Measurements from ENCODE around the gene CCDC57. TPM values are rescaled to one million over a fixed set of nuclear protein-coding genes. Genes with fewer than 3 reads are reported as not detected.
"Not testable (repeated sequence)": the region's sequence is repeated elsewhere in the genome, so short reads cannot be mapped to it uniquely, and the experiment has no call there.

CCDC57 gene
- total RNA-seq, 1 donor from 2014 or later: 32.8 TPM

DNA sequence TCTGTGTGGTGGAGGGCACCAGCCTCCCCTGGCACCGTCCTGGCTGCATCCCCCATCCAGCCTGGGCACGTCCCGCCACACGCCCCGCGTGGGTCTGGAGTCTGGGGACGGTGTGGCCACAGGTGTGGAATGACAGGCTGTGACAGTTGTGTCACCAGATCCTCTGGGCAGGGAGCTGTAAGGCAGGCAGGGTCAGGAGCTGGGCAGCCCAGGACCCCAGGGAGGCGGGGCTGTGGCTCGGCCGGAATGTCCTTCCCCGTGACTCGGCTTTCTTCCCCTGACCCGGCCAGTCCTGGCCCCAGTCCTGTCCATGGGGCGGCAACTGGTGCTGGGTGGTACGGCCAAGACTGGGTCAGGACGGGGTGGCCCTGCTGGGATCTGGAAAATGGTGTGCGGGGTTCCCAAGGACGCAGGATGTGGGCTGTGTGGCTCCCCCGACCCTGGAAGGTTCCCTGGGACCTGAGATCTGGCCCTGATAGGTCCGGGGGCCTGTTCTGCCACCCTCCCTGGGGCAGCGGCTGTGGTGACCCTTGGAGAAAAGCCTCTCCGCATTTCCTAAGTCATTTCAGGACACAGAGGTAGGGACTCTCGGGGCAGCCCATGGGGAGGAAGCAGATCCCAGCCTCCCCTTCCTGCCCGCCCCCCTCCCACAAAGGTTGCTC lies 12.9 kb upstream of the CCDC57 start:
- no peak for ATAC-seq

DNA sequence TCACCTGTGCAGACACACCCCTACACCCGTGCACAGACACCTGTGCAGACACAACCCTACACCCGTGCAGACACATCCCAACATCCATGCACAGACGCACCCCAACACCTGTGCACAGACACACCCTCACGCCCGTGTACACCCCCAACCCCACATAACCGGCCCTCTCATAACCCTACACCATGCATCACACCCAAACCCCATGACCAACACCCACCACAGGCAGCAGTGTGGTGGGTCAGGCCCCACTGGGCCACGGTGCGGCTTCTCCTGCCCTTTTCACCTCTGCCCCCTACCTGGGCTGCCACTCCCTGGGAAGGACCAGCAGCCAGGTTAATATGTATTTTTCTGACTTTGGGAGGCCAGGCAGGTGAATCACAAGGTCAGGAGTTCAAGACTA lies 12.0 kb upstream of the CCDC57 start:
- ATAC-seq (no peak), DNase-seq (ENCODE audit: low spot score) (no peak)

More for the DNA sequence above, 12.9 kb upstream of the CCDC57 start:
- DNase-seq (ENCODE audit: low spot score): no peak

DNA sequence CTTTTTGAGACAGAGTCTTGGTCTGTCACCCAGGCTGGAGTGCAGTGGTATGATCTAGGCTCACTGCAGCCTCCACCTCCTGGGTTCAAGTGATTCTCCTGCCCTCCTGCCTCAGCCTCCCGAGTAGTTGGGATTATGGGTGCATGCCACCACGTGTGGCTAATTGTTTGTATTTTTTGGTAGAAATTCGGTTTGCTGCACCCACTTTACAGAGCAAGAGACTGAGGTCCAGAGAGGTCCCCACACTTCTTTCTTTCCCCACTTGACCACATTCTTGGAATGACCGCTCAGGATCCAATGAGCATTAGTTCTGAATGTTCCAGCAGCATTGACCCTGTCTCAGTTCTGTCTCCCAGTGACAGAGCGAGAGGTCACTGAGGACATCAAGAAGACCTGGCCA lies 10.9 kb upstream of the CCDC57 start:
- ATAC-seq (no peak), DNase-seq (ENCODE audit: low spot score) (no peak)

DNA sequence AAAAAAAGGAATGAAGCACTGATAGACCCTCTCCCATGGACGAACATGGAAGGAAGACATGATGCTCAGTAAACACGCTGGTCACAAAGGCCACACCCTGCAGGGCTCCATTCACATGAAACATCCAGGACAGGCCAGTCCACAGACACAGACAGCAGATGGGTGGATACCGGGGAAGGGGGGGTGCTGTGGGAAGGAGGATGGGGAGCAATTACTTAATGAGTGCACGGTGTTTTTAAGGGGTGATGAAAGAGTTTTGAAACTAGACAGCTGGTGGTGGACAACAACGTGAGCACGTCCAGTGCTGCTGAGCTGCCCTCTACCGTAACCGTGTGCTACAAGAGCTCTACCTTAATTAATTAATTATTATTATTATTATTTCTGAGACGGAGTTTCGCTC lies 10.2 kb upstream of the CCDC57 start:
- ATAC-seq: no peak
- DNase-seq (ENCODE audit: low spot score): no peak

DNA sequence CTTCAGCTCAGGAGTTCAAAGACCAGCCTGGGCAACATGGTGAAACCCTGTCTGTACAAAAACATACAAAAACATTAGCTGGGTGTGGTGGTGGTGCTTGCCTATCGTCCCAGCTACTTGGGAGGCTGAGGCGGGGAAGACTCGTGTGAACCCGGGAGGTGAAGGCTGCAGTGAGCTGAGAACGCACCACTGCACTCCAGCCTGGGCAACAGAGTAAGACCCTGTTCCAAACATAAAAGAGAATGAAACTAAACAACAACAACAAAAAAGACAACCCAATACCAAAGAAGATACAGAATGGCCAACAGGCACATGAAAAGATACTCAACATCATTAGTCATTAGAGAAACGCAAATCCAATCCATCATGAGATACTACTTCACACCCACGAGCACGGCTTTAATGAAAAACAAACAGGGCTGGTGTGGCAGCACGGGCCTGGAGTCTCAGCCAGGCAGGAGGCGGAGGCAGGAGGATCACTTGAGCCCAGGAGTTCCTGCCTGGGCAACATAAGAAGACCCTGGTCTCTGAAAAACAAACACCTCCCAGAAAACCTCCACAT lies 8.8 kb upstream of the CCDC57 start:
- ATAC-seq (no peak), DNase-seq (ENCODE audit: low spot score) (no peak)

DNA sequence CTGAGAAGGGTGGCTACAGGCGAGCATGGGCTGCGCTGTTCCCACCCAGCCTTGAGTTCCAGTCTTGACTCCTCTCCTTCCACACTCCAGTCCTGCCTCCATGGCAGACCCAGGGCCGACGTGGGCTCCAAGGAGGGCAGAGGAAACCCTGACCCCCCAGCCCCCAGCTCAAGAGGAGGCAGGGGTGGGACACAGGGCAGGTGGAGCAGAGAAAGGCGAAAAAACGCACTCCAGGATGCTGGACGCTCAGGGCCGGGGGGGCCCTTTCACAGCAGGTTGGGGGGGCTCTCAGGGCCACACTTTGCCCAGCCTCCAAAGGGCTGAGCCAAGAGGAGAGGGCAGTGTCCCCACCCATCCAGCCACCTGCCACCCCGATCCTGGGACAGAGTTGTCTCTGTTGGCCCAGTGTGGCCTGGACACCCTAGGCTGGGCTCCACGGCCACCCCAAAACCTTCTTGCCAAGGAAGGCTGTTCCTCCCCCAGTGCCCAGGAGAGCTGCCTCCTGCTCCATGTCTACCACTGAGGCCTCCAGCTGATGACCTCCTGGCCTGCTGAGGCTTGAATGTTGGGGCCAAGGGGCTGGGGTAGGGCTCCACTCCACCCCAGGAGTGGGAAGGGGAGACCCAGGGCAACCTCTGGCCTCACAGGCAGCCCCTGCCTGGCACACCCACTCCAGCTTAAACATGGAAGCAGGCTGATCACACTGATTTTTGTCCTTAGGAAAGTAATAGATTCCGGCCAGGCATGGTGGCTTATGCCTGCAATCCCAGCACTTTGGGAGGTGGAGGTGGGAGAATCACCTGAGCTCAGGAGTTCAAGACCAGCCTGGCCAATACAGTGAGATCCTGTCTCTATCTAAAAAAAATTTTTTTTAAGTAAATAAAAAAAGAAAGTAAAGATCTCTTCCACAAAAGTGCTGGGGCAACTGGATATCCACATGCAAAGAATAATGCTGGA lies 7.4 kb upstream of the CCDC57 start:
- DNase-seq (ENCODE audit: low spot score): no peak
- no peak for ATAC-seq

DNA sequence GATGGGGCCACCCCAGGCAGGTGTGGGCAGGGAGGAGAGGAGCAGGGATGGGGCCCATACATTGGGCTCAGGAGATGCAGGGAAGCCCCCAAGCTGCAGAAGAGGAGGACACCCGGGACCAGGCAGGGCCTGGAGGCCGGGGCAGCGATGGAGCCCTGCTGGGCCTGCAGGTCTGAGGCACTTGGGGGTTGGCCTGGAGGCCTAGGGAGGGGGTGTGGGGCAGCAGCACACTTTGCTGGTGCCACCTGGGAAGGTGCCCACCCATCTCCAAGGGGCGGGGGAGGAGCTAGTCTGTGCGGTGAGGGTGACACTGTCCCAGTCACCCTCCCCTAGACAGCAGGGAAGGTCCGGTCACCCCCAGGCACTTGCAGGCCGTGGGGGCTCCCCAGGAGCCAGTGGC lies 6.4 kb upstream of the CCDC57 start:
- ATAC-seq: no peak
- DNase-seq (ENCODE audit: low spot score): no peak

DNA sequence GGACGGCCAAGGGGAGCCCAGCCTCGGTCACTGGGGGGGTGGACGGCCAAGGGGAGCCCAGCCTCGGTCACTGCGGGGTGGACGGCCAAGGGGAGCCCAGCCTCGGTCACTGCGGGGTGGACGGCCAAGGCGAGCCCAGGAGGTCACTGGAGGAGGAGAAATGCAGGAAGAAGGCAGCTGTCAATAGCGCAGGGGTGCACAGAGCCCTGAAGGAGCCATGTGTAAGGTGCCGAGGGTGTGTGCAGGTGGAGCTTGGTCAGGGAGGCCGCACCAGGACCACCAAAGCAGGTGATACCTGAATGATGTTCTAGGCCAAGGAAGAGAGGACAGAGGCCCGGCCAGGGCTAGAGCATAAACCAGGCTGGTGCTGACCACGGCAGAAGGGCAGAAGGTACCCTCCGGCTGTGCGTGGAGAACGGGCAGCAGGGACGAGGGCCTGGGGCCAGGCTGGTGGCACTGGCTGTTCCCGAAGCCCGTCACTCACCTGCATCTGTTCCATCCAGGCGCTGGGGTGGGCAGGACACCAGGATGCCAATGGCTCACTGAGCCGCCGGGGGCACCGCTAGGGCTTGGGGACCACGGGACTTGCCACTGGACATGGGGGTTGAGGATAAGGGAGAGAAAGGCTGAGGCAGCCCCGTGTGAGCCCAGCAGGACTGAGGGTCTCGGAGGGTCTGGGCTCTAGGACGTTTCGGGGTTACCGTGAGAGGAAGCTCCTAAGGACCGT lies 5.9 kb upstream of the CCDC57 start:
- ATAC-seq (no peak), DNase-seq (ENCODE audit: low spot score) (no peak)

DNA sequence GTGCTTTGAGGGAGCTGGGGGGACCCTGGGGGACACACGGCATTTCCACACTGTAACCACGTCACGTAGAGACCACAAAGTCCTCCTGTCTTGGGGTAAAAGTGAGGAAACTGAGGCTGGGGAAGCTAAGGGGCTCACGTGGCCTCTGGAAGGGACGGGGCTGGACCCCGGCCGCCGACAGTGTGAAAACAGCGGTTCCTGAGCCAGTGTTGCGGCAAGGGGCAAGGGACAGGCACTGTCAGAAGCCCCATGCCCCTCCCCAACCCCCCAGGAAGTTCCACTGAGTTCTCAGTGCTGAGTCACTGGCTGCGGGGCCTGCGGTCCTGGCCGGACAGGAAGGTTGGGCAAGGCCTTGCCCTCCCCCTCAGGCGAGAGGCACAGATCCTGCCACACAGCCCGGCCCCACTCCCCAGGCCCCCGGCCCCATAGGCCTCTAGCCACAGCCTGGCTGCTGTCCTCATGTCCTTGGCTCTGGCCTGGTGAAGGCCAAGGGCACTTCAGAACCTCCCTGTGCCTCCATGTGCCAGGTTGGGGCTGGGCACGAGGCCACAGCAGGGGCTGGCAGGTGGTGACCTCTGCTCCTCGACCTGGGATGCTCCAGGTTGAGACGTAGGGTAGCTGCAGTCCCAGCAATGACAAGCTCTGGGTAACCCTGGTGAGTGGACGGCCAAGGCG lies 5.0 kb upstream of the CCDC57 start:
- DNase-seq (ENCODE audit: low spot score): peak; percentile 72

DNA sequence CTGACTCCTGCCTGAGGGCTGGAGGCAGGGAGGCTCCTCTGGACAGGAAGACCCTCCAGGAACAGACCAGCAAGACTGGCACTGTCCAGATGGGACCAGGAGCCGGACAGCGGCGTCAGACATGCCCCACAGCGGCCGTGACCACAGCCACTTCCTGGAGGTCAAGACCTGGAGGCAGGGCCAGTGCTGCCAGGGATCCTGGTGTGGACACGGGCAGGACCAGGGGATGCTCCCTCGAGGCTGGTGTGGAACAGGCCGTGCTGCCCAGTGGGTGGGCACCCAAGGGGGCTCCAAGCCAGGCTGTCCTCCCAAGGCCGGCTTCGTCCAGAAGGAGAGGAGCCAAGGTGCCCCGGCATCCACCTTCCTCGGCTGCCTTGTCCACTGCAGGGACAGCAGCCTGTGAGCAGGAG lies 4.5 kb upstream of the CCDC57 start:
- DNase-seq (ENCODE audit: low spot score) (peak; percentile 66), ATAC-seq (no peak)

More for the DNA sequence above, 5.0 kb upstream of the CCDC57 start:
- ATAC-seq: peak; percentile 16

DNA sequence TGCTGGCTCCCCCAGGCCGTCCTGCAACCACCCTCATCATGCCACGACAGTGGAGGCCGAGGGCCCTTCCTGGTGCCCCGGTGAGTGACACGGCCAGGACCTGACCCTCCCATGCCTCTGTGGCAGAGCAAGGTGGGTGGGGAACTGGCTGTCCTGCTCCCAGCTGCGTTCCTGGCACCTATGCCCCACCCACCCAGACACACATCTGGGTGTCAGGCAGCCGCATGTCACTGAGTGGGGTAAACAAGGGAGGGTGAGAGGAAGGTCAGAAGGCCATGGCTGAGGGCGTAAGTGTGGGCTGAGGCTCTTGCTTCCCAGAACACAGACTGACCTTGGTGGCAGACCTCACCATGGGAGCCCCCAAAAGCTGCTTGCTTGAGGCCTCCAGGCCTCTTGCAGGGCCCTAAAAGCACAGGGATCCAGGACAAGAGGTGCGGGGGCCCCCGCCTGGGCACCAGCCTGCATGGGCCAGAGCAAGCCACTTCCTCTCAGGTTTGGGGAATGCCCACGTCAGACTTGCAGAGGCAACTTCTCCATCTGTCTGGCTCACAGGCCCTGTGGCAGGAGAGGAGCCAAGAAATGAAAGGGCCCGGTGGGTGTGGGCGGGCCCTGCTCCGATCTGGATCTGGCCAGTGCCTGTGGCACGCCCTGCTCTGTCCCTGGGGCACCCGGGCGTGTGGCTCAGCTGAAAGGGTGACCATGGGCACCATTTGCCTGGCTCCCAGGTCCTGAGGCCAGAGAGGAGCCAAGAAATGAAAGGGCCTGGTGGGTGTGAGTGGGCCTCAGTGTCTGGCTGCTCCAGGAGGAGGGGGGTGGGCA lies 3.9 kb upstream of the CCDC57 start:
- ATAC-seq (peak; percentile 47), DNase-seq (ENCODE audit: low spot score) (peak; percentile 70)

DNA sequence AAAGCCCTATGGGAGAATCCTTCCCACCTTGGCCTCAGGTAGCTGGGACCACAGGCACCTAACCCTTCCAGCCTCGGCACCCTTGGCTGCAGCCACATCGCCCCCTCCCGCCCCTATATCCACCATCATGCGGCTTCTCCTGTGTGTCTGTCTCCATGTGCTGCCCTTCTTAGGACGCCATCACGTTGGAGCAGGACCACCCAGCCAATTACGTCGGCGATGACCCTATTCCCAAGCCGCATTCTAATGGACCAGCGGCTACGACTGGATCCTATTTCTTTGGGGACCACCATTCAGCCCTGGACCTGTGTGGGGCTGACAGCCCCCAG lies 3.3 kb upstream of the CCDC57 start:
- ATAC-seq (no peak), DNase-seq (ENCODE audit: low spot score) (no peak)

DNA sequence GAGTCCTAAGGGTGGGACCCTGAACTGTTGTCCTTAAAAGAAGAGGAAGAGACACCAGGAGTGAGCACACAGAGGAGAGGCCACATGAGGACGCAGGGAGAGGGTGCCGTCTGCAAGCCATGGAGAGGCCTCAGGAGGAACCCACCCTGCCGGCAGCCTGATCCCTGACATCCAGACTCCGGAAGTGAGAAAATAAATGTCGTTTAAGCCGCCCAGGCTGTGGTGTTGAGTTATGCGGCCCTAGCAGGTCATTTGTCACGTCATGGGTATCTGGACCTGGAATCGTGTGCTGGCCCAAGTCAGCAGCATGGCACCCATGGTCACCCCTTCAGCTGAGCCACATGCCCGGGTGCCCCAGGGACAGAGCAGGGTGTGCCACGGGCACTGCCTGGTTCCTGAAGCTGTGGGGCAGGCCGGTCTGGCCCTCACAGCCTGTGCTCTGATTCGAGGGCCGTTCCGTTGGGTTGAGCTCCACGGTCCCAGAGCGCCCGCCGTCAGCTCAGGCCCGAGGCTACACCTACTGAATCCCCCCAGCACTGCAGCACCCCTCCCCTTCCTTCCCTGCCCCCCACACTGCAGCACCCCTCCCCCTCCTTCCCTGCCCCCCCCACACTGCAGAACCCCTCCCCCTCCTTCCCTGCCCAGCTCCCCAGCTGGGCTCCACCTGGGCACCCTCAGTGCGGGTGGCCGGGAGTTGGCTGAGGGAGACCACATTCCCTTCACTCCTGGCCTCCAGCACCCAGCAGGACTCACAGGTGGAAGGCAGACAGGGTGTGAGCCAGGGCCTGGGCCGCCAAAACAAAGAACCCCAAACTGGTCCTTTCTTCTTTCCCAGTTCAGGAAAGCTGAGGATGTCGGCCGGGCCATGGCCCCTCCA lies 2.7 kb upstream of the CCDC57 start:
- DNase-seq (ENCODE audit: low spot score) (no peak), ATAC-seq (no peak)

DNA sequence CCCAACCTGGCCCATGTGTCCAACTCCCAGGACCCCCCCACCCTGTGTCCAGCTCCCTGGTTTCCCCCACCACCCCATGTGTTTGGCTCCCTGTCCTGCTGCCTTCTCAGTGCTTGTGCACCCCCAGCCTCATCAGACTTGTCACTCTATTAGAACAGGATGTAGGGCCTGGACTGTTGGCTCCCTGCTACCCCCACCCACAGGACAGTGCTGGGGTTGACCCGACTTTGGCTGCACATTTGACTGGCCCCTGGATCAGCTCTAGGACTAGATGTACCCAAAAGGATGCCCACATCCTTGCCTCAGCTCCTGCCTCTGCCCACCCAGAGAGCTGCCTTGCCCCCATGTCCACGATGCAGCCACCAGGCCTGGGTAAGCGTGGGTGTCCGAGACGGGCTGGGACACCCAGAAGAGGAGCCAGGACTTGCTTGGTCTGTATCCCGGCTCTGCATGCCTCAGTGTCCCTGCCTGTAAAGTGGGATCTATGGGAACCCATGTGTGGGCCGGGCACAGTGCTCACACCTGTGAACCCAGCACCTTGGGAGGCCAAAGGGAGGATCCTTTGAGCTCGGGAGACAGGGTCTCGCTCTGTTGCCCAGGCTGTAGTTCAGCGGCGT lies 1.5 kb upstream of the CCDC57 start:
- ATAC-seq (no peak), DNase-seq (ENCODE audit: low spot score) (no peak)

DNA sequence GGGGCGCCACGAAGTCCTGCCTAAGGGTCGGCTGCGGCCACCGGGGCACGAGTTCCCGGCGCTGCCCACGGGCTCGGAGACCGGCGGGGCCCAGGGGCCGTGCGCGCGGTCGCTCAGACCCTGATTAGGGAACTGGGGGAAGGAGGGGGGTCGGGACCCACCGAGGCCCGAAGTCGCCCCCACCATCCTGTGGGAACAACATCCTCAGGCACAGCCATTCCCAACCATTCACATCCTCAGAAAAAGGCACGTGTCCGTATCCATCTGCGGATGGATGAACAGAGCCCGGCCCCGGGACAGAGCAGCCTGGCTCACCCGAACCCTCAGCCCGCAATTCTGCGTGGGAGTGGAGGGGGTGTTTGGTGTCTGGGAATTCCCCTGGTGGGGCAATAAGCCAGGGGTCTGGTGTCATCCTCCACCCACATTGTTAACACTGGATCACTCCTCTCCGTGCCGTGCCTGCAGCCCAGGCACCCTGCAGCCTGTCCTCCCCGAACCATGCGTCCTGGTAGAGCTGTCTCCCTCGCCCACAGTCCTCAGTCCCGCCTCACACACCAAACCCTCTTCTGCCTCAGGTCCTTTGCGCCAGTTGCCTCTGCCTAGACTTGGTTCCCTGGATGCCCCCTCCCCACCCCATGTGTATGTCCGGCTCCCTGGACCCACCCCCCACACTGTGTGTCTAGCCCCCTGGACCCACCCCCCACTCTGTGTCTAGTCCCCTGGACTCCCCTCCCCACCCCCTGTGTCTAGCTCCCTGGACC lies 789 bp upstream of the CCDC57 start:
- DNase-seq (ENCODE audit: low spot score): peak; percentile 53

DNA sequence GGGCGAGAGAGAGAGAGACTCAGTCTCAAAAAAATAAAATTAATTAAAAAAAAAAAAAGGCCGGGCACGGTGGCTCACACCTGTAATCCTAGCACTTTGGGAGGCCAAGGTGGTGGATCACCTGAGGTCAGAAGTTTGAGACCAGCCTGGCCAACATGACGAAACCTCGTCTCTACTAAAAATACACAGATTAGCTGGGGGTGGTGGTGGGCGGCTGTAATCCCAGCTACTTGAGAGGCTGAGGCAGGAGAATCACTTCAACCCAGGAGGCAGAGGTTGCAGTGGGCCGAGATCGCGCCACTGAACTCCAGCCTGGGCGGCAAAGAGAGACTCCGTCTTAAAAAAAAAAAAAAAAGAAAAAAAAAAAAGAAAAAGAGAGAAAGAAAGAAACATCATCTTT lies 2.0 kb downstream of the CCDC57 start:
- DNase-seq (ENCODE audit: low spot score); ATAC-seq: not testable (repeated sequence)

More for the DNA sequence above, 789 bp upstream of the CCDC57 start:
- ATAC-seq: peak; percentile 42

DNA sequence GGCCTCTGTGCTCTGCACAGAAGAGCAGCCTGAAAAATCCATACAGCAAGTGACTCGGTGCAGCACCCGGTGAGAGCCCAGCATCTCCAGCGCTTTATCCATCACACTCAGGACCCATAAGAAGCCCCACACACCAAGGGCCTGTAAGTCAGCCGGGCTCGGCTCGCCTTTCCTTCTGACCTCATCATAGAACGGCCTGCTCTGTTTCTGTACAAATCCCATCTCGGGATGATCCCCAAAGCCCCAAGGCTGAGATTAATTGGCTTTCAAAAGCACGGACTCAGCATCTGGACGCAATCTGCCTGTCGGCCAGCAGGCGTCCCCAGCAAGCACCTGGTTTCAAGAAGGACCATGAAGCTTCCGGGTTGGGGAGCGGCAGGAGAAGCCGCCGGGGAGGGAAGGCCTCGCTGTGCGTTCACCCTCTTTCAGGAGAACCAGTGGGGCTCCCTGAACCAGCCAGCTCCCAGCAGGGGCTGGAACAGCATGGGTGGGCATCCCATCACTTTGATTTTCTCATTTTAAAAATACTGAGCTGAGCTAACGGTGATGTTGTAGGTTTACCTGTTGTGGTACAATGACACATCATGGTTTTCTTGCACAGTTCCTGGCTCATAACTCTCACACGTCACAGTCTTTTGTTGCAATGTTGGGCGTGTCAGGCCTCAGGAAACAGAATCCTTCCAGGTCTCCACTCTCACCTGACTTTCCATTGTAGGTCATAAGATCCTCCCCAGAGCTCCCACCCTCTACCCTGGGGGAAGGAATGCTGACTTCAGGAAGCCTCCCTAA lies 6.7 kb downstream of the CCDC57 start:
- DNase-seq (ENCODE audit: low spot score) (peak; percentile 81), ATAC-seq (peak; percentile 95)
